Measurements from ENCODE around the gene FOXD4L1. TPM values are rescaled to one million over a fixed set of nuclear protein-coding genes. Genes with fewer than 3 reads are reported as not detected.
A peak's percentile ranks its signal among the peaks of the same experiment; 100 is the strongest.
"Not testable (repeated sequence)": the region's sequence is repeated elsewhere in the genome, so short reads cannot be mapped to it uniquely, and the experiment has no call there.

FOXD4L1 gene
- total RNA-seq, 2 donors from 2014 or later: 0.15 to 0.22 TPM

DNA sequence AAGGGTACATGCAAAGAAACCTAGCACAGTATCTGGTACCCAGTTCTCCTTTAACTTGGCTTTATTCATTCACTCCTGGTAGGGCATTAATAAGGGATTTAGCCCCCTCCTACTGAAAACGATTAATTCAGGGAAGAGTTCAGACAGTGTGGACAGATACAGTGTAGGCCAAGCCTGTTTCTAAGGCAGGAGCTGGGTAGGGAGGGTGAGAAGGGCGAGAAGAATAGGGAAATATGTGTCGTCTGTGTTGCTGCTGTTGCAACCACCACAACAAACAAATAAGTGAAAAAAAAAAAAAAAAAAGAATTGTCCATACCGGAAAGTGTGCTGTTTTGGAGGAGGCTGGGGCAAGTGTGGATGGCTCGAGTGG, 42.4 kb downstream of the FOXD4L1 start:
- not testable (repeated sequence) for H3K9me3 Mint-ChIP-seq

GRCh38 chr2:113541204-113541975, 42.9 kb downstream of the FOXD4L1 start:
- DNase-seq: peak; percentile 73
- Histone ChIP-seq H3K27me3 (ENCODE audit: control insufficient read depth, insufficient read depth, low read length, poor library complexity, severe bottlenecking) (peaks cover 37% of the 10 kb centered on the region), H3K4me3 (ENCODE audit: low read length) (peak overlapping the region; percentile 65)
- H3K36me3 ChIP-seq (ENCODE audit: control insufficient read depth, insufficient read depth, low read length); H3K27ac ChIP-seq (ENCODE audit: low read depth, low read length); H3K9me3 ChIP-seq (ENCODE audit: control insufficient read depth, low read length); H3K9ac ChIP-seq (ENCODE audit: extremely low read depth, low read length, poor library complexity, severe bottlenecking); H3K4me1 ChIP-seq (ENCODE audit: control insufficient read depth, insufficient read depth, low read length); H3K27ac Mint-ChIP-seq; H3K36me3 Mint-ChIP-seq (ENCODE audit: low read depth); H3K9me3 Mint-ChIP-seq; H3K4me1 Mint-ChIP-seq: not testable (repeated sequence)
- 0 to 1% methylated on average over 5 to 65 of the region's 71 CpGs for WGBS, 2 experiments (ENCODE audit: insufficient coverage in 1 of 2, insufficient read length in 1 of 2)
- peak overlapping the region; percentile 59 for H3K4me3 Mint-ChIP-seq
- H3K27me3 Mint-ChIP-seq (ENCODE audit: insufficient read depth): peaks cover 41% of the 10 kb centered on the region

More for the DNA sequence above, 42.4 kb downstream of the FOXD4L1 start:
- H3K36me3 ChIP-seq (ENCODE audit: control insufficient read depth, insufficient read depth, low read length); H3K9ac ChIP-seq (ENCODE audit: extremely low read depth, low read length, poor library complexity, severe bottlenecking); H3K27ac Mint-ChIP-seq; H3K9me3 ChIP-seq (ENCODE audit: control insufficient read depth, low read length); H3K4me1 Mint-ChIP-seq; H3K4me3 ChIP-seq (ENCODE audit: low read length); H3K27ac ChIP-seq (ENCODE audit: low read depth, low read length); H3K4me1 ChIP-seq (ENCODE audit: control insufficient read depth, insufficient read depth, low read length); DNase-seq; H3K36me3 Mint-ChIP-seq (ENCODE audit: low read depth): not testable (repeated sequence)
- H3K4me3 Mint-ChIP-seq: peak overlapping the region; percentile 59
- no CpG with 5 or more reads among the region's 5 CpGs for WGBS, 2 experiments (ENCODE audit: insufficient coverage in 1 of 2, insufficient read length in 1 of 2)
- H3K27me3 Mint-ChIP-seq (ENCODE audit: insufficient read depth): peaks cover 41% of the 10 kb centered on the region
- peaks cover 37% of the 10 kb centered on the region for H3K27me3 ChIP-seq (ENCODE audit: control insufficient read depth, insufficient read depth, low read length, poor library complexity, severe bottlenecking)

GRCh38 chr2:113541976-113542485, 43.6 kb downstream of the FOXD4L1 start:
- not testable (repeated sequence) for H3K36me3 ChIP-seq (ENCODE audit: control insufficient read depth, insufficient read depth, low read length); H3K36me3 Mint-ChIP-seq (ENCODE audit: low read depth); H3K4me1 Mint-ChIP-seq; H3K4me3 ChIP-seq (ENCODE audit: low read length); H3K9ac ChIP-seq (ENCODE audit: extremely low read depth, low read length, poor library complexity, severe bottlenecking); H3K4me1 ChIP-seq (ENCODE audit: control insufficient read depth, insufficient read depth, low read length); H3K27ac Mint-ChIP-seq; H3K27ac ChIP-seq (ENCODE audit: low read depth, low read length); H3K9me3 ChIP-seq (ENCODE audit: control insufficient read depth, low read length); H3K9me3 Mint-ChIP-seq
- TF ChIP-seq, protein P1, sequence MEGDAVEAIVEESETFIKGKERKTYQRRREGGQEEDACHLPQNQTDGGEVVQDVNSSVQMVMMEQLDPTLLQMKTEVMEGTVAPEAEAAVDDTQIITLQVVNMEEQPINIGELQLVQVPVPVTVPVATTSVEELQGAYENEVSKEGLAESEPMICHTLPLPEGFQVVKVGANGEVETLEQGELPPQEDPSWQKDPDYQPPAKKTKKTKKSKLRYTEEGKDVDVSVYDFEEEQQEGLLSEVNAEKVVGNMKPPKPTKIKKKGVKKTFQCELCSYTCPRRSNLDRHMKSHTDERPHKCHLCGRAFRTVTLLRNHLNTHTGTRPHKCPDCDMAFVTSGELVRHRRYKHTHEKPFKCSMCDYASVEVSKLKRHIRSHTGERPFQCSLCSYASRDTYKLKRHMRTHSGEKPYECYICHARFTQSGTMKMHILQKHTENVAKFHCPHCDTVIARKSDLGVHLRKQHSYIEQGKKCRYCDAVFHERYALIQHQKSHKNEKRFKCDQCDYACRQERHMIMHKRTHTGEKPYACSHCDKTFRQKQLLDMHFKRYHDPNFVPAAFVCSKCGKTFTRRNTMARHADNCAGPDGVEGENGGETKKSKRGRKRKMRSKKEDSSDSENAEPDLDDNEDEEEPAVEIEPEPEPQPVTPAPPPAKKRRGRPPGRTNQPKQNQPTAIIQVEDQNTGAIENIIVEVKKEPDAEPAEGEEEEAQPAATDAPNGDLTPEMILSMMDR (conservative IDR thresholded peaks at IDR 0.05): peak; percentile 43
- 0% methylated on average over 62 of the region's 64 CpGs; no CpG with 5 or more reads in 1 of the 2 experiments for WGBS, 2 experiments (ENCODE audit: insufficient coverage in 1 of 2, insufficient read length in 1 of 2)
- Mint-ChIP-seq H3K4me3 (peak overlapping the region; percentile 59), H3K27me3 (ENCODE audit: insufficient read depth) (peaks cover 41% of the 10 kb centered on the region)
- peak; percentile 43 for DNase-seq
- peaks cover 37% of the 10 kb centered on the region for H3K27me3 ChIP-seq (ENCODE audit: control insufficient read depth, insufficient read depth, low read length, poor library complexity, severe bottlenecking)

DNA sequence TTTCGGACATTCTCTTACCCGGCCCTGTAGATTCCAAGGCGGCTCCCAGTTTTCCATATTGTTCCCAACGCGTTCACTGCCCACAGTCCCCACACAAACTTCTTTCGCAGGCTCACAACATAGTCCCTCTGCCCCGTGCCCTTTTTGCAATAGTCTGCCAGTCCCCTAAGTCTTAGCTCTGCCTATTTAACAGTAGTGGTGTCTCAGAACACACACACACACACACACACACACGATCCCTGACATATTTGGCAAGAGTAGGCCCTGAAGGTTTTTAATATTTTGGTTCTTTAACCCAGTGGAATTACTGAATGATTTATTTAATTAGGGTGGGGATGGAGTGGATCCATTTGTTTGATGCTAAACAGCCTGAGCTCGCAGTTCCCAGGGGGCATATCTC, 44.1 kb downstream of the FOXD4L1 start:
- peaks cover 37% of the 10 kb centered on the region for H3K27me3 ChIP-seq (ENCODE audit: control insufficient read depth, insufficient read depth, low read length, poor library complexity, severe bottlenecking)
- not testable (repeated sequence) for H3K27ac ChIP-seq (ENCODE audit: low read depth, low read length); DNase-seq; H3K4me1 Mint-ChIP-seq; H3K9me3 Mint-ChIP-seq; H3K4me3 ChIP-seq (ENCODE audit: low read length); H3K9ac ChIP-seq (ENCODE audit: extremely low read depth, low read length, poor library complexity, severe bottlenecking); H3K36me3 Mint-ChIP-seq (ENCODE audit: low read depth); H3K27ac Mint-ChIP-seq; H3K4me1 ChIP-seq (ENCODE audit: control insufficient read depth, insufficient read depth, low read length); H3K36me3 ChIP-seq (ENCODE audit: control insufficient read depth, insufficient read depth, low read length); H3K9me3 ChIP-seq (ENCODE audit: control insufficient read depth, low read length)
- 100% methylated on average over 1 of the region's 9 CpGs; no CpG with 5 or more reads in 1 of the 2 experiments for WGBS, 2 experiments (ENCODE audit: insufficient coverage in 1 of 2, insufficient read length in 1 of 2)
- Mint-ChIP-seq H3K4me3 (peak overlapping the region; percentile 59), H3K27me3 (ENCODE audit: insufficient read depth) (peaks cover 43% of the 10 kb centered on the region)

Other genes with a start within 250 kb of the FOXD4L1 start
- gene PAX8, start 219.7 kb upstream of the FOXD4L1 start, total RNA-seq: under 1 TPM; 0.09 to 0.11 TPM
- 10 to 100 TPM; 40.9 to 47.2 TPM for gene ZNG1B, start 61.0 kb upstream of the FOXD4L1 start, total RNA-seq
- gene RABL2A, start 128.6 kb downstream of the FOXD4L1 start, total RNA-seq: 10 to 100 TPM; 29.0 to 33.5 TPM

All from endodermal cell (in vitro differentiated cells).